HepG2 (cell line): ENCODE measurements around the gene LARP1B. TPM values are rescaled to one million over a fixed set of nuclear protein-coding genes. Genes with fewer than 3 reads are reported as not detected.

ENCODE experiments used
- ATAC-seq: fragments of 200-7000 bp; cut with Tn5 transposase; 3 replicates; pipeline ENCODE4 v1.9.1; 2020; ENCODE audit warnings: mild to moderate bottlenecking, moderate library complexity
- BruUV-seq: library from RNA; stranded (reverse); fragments of 400-500 nt; replicated peaks from 2 replicates; lab custom pipeline; 2021; lab: Mats Ljungman, UMichigan
- CTCF ChIA-PET: fragments of 300-600 bp; formaldehyde crosslinking; extraction: SDS; loops from one replicate; lab custom pipeline; 2021; ENCODE audit warnings: low total read pairs, inconsistent platforms, low intra/inter-chr PET ratio; lab: Yijun Ruan, JAX
- POLR2A ChIA-PET: fragments of 350-600 bp; sonication (Branson Sonifier 250); formaldehyde crosslinking; loops from one replicate; lab custom pipeline; 2020; ENCODE audit warnings: antibody characterized with exemption, inconsistent platforms; lab: Yijun Ruan, JAX
- DNase-seq: peaks from one replicate; pipeline ENCODE4 v3.0.0-alpha.2; 2015; ENCODE audit warnings: low spot score
- FAIRE-seq: peaks from 3 replicates; lab custom pipeline; 2011; peaks lifted over from hg19 to GRCh38; lab: Jason Lieb, UNC
- H2AFZ ChIP-seq: one replicate; pipeline ENCODE4 v1.6.1; 2011; ENCODE audit warnings: low read length, inconsistent platforms
- H3K27ac ChIP-seq: fragments of 300-600 bp; 3 replicates; pipeline ENCODE4 v1.8.0; 2011; ENCODE audit warnings: mixed run types, mild to moderate bottlenecking, mixed read lengths, low read length, inconsistent platforms; ENCODE audit not compliant: insufficient read depth; ENCODE audit errors: extremely low read length
- H3K27me3 ChIP-seq, 2 experiments: fragments of 200-600 bp in 1 of 2; 2 replicates in 1 of 2; 3 replicates in 1 of 2; pipeline versions ENCODE4 v1.6.0 to v1.8.0; 2011; ENCODE audit warnings: low read length in 2 of 2, mild to moderate bottlenecking in 2 of 2, moderate library complexity in 2 of 2, inconsistent platforms in 1 of 2; ENCODE audit not compliant: insufficient read depth in 2 of 2, control insufficient read depth in 1 of 2
- H3K36me3 ChIP-seq, 2 experiments: fragments of 200-600 bp in 1 of 2; replicated peaks in 1 of 2; 2 replicates in 1 of 2; 3 replicates in 1 of 2; pipeline versions ENCODE4 v1.5.1 to v1.8.0; 2011; ENCODE audit warnings: low read length in 2 of 2, inconsistent platforms in 1 of 2; ENCODE audit not compliant: insufficient read depth in 2 of 2, control insufficient read depth in 1 of 2
- H3K4me1 ChIP-seq: 2 replicates; pipeline ENCODE4 v1.5.1; 2012; ENCODE audit warnings: low read length, inconsistent platforms; ENCODE audit not compliant: insufficient read depth
- H3K4me2 ChIP-seq: 2 replicates; pipeline ENCODE4 v1.6.0; 2011; ENCODE audit warnings: low read depth, low read length, inconsistent platforms
- H3K4me3 ChIP-seq, 3 experiments: fragments of 200-600 bp in 1 of 3; sonication (generic), shearing (Covaris generic) in 1 of 3; replicated peaks in 1 of 3; 2 replicates each; pipeline ENCODE4 v1.5.1; 2011 to 2016; ENCODE audit warnings: low read length in 3 of 3, inconsistent platforms in 2 of 3, low read depth in 2 of 3, mild to moderate bottlenecking in 2 of 3, control low read depth in 1 of 3, mixed read lengths in 1 of 3; ENCODE audit not compliant: insufficient read depth in 1 of 3
- H3K79me2 ChIP-seq: one replicate; pipeline ENCODE4 v1.6.1; 2011; ENCODE audit warnings: low read length, inconsistent platforms; ENCODE audit not compliant: insufficient read depth
- H3K9ac ChIP-seq: 2 replicates; pipeline ENCODE4 v1.6.0; 2011; ENCODE audit warnings: mild to moderate bottlenecking, low read depth, low read length, inconsistent platforms; ENCODE audit not compliant: insufficient read depth
- H3K9me3 ChIP-seq: 2 replicates; pipeline ENCODE4 v1.5.1; 2012; ENCODE audit warnings: mild to moderate bottlenecking, low read length
- H4K20me1 ChIP-seq: 2 replicates; pipeline ENCODE4 v1.6.0; 2011; ENCODE audit warnings: inconsistent platforms, mild to moderate bottlenecking, low read length, moderate library complexity; ENCODE audit not compliant: insufficient read depth
- ELF4 ChIP-seq: sonication (generic); formaldehyde crosslinking; IDR thresholded peaks from 2 replicates; pipeline ENCODE4 v1.5.0; 2020; ENCODE audit warnings: missing genetic modification reagents, mild to moderate bottlenecking, moderate library complexity, borderline replicate concordance
- KDM5A ChIP-seq: fragments of 200-600 bp; sonication (generic); IDR thresholded peaks from 2 replicates; pipeline ENCODE4 v1.7.0; 2018; ENCODE audit warnings: antibody characterized with exemption, mild to moderate bottlenecking, low read length, borderline replicate concordance
- KLF13 ChIP-seq: sonication (generic); formaldehyde crosslinking; IDR thresholded peaks from 2 replicates; pipeline ENCODE4 v1.4.0; 2020; ENCODE audit warnings: mild to moderate bottlenecking, missing genetic modification reagents
- PAXIP1 ChIP-seq: sonication (generic); formaldehyde crosslinking; conservative IDR thresholded peaks from 2 replicates; pipeline ENCODE4 v1.4.0; 2020; ENCODE audit warnings: mild to moderate bottlenecking, missing genetic modification reagents, moderate library complexity
- SRSF9 ChIP-seq: fragments of 200-400 bp; formaldehyde crosslinking; IDR thresholded peaks from 2 replicates; pipeline ENCODE4 v1.6.1; 2018; ENCODE audit warnings: borderline replicate concordance, mild to moderate bottlenecking, low read depth, low read length; ENCODE audit not compliant: insufficient read depth, poor library complexity, severe bottlenecking
- ZBTB26 ChIP-seq: IDR thresholded peaks from 2 replicates; pipeline ENCODE4 v1.6.1; 2016; ENCODE audit warnings: missing compliant biosample characterization, missing genetic modification reagents, borderline replicate concordance
- ZNF605 ChIP-seq: sonication (generic); formaldehyde crosslinking; IDR thresholded peaks from 2 replicates; pipeline ENCODE4 v1.8.0; 2022; ENCODE audit warnings: mild to moderate bottlenecking, missing genetic modification reagents
- WGBS: methylation state at CpG from one replicate; pipeline ENCODE4 v1.1.6; 2017; ENCODE audit warnings: low lambda C conversion rate; 5-methylcytosine and 5-hydroxymethylcytosine counted together
- in situ Hi-C: cut with HindIII; loops from 2 replicates; pipeline ENCODE4 v1.10.0; 2017; ENCODE audit warnings: low pct_unique_long_range_greater_than_20kb; ENCODE audit not compliant: extremely low pct_ligation_motif_present
- intact Hi-C: fragments of 100-400 bp; cut with micrococcal nuclease; formaldehyde crosslinking; loops from one replicate; pipeline ENCODE4 v1.10.0; 2022; ENCODE audit not compliant: unreplicated experiment
- polyA plus RNA-seq, 8 experiments: library from polyadenylated mRNA; depleted of rRNA in 3 of 8; stranded (reverse) in 7 of 8; unstranded in 1 of 8; fragments of >200 nt; fragmentation: Illumina TruSeq in 4 of 8; extraction: Trizol in 4 of 8; gene quantifications; 2 replicates each; pipeline versions ENCODE4 v1.2.1 to v1.2.3, GENCODE V29; 2011 to 2016; ENCODE audit warnings: low read depth in 4 of 8, missing spikeins in 1 of 8, mixed read lengths in 1 of 8; ENCODE audit not compliant: insufficient read depth in 1 of 8
- total RNA-seq, 5 experiments: library from RNA; depleted of rRNA; stranded (reverse); fragments of >200 nt; fragmentation: Illumina TruSeq; extraction: Trizol; gene quantifications; 2 replicates each; pipeline ENCODE4 v1.2.3, GENCODE V29; 2016; ENCODE audit warnings: low read depth in 1 of 5

The LARP1B gene
- total and polyA plus RNA-seq, 2 of the 13 experiments (the other 11 are each of a cell fraction or from before 2014, with no cell fraction given): 19.2 to 52.7 TPM

- Histone ChIP-seq H3K36me3 (no peaks in the 10 kb centered on the region), H3K4me1 (peaks cover 2% of the 10 kb centered on the region), H3K4me2 (no peak overlapping the region), H3K27ac (no peak overlapping the region), H3K27me3 (no peaks in the 10 kb centered on the region; a peak in 1 of 5 replicates), H3K79me2 (no peaks in the 10 kb centered on the region), H3K9me3 (no peaks in the 10 kb centered on the region), H4K20me1 (no peaks in the 10 kb centered on the region), H2AFZ (no peak overlapping the region), H3K4me3 (no peak overlapping the region), H3K9ac (no peak overlapping the region)
- ChIA-PET POLR2A (interaction anchor here (0.6 kb wide), 1 partner anchor 102 kb away, joined by 4 read pairs; no protein-coding TSS in a partner anchor), CTCF (no interaction called here)
- in situ Hi-C loops (no loop called here), intact Hi-C loops (no loop called here)
- ATAC-seq: no peak
- no TSS peak for BruUV-seq
- WGBS: 97% methylated on average over 2 of the region's 2 CpGs
- DNase-seq: no peak
- no peak for FAIRE-seq
- TF ChIP-seq ELF4 (CRISPR knock-in tag): no peak
- no peak for TF ChIP-seq ZBTB26
- no peak for TF ChIP-seq KLF13 (CRISPR knock-in tag)
- no peak for TF ChIP-seq SRSF9
- no peak for TF ChIP-seq KDM5A
- no peak for TF ChIP-seq PAXIP1
- TF ChIP-seq ZNF605 (CRISPR knock-in tag): no peak
- TF ChIP-seq, all 625 proteins: peak for 0
Observed at GRCh38 chr4:128168701-128169100, 107.6 kb downstream of the LARP1B start.
